HT-29 (cell line): ENCODE results near the gene COX11. TPM values are rescaled to one million over a fixed set of nuclear protein-coding genes. Genes with fewer than 3 reads are reported as not detected.
A peak's percentile ranks its signal among the peaks of the same experiment; 100 is the strongest.

ENCODE experiments used
- DNase-seq: peaks from one replicate; pipeline ENCODE4 v3.0.0-alpha.2; 2015; ENCODE audit warnings: low spot score
- total RNA-seq: library from RNA; depleted of rRNA; stranded (reverse); fragments of >200 nt; shearing (Covaris generic); gene quantifications from 2 replicates; pipeline ENCODE4 v1.2.3, GENCODE V29; 2014

Gene COX11
- total RNA-seq, 1 experiment from 2014 or later: 142 TPM

GRCh38 chr17:54967621-54968261 lies 713 bp downstream of the COX11 start:
- peak; percentile 79 for DNase-seq

DNA sequence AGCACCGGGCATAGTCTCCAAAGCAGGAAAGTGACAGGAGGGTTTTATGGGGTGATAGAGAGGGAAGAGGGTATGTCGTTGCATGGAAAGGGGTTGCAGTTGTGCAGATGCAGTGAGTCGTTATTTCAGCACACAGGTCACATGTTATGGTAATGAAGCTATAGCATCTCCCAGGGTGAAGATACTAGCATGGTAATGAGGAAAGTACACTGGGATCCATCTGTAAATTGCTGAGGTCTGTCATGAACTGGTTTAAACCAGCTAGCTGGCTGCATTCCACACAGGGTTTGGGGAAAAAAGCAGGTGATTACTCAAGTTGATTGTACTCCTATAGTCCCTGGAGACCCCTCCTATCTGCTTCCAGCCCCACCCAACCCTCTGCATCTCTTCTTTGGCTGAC lies 11.7 kb downstream of the COX11 start:
- DNase-seq: no peak

DNA sequence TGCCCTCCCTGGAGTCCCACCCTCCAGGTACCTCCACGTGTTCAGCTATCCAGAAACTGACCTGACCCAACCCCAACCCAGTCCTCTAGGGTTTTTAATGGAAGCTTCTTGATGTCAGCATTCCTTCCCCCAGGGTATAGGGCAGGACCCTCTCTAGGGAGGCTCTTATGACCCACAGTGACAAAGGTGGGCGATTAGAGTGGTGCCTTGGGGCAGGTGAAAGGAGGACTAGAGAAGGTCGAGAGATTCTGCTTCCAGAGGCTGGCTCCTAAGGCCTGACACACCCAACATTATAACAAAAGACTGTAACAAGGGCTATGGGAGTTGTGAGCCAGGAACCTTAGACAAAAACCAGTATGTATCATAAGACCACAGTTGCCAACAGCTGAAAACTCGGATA lies 17.2 kb downstream of the COX11 start:
- DNase-seq: no peak

GRCh38 chr17:54950116-54950515 lies 18.3 kb downstream of the COX11 start:
- DNase-seq: no peak

- no peak for DNase-seq
Observed at GRCh38 chr17:54948380-54948779, 20.1 kb downstream of the COX11 start.

DNA sequence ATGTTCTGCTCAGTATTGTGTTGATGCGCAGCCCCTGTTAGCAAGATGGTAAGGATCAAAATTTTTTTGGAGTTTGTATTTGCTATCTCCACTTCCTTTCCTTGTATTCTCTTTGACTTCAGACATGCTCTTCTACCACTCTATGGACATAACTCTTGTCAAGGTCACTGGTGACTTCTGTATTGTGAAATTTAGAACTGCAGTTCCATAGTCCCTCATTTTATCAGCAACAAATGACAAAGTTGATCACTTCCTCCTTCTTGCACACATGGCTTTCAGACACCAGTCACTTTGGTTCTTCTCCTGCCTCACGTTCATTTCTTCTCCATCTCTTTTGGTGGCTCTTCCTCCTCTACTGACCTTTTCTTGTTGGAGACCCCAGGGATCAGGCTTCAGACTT lies 21.1 kb downstream of the COX11 start:
- DNase-seq: no peak

DNA sequence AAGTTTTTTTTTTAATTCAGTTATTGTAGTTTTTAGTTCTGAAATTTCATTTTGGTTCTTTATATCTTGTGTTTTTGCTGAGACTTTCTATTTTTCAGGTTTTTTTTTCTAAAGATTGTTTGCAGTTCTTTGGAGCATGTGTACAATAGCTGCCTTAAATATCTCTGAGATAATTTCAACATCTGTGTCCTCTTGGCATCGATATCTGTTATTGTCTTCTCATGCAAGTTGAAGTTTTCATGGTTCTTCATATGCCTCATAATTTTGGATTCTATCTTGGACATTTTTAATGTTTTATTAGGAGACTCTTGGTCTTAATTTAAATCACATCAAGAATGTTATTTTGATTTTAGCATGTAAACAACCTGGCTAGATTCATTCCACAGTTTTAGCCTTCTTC lies 22.8 kb downstream of the COX11 start:
- no peak for DNase-seq

- DNase-seq: no peak
Observed at GRCh38 chr17:54945231-54945630, 23.2 kb downstream of the COX11 start.

GRCh38 chr17:54944796-54945195 lies 23.7 kb downstream of the COX11 start:
- no peak for DNase-seq

- DNase-seq: no peak
Observed at GRCh38 chr17:54941285-54941684, 27.2 kb downstream of the COX11 start.

DNA sequence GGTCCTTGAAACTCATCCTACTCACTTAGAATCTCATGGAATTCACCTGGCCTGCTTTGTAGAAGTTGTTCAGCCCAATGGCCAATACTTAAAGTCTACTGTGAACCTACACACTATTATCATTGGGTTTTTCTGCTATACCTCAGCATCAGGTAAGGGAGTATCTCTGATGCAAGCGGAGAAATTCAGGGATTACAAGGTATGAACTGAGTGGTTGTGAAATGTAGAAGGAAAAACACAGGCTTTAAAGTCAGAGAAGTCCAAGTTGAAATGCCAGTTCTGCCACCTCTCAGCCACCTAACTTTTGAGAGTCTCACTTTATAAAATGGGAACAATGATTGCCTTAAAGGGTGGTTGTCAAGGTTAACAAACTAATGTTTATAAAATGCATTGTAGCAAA lies 31.0 kb downstream of the COX11 start:
- no peak for DNase-seq

GRCh38 chr17:54937018-54937417 lies 31.4 kb downstream of the COX11 start:
- no peak for DNase-seq

GRCh38 chr17:54935471-54935870 lies 33.0 kb downstream of the COX11 start:
- no peak for DNase-seq

GRCh38 chr17:54933921-54934320 lies 34.5 kb downstream of the COX11 start:
- DNase-seq: no peak

DNA sequence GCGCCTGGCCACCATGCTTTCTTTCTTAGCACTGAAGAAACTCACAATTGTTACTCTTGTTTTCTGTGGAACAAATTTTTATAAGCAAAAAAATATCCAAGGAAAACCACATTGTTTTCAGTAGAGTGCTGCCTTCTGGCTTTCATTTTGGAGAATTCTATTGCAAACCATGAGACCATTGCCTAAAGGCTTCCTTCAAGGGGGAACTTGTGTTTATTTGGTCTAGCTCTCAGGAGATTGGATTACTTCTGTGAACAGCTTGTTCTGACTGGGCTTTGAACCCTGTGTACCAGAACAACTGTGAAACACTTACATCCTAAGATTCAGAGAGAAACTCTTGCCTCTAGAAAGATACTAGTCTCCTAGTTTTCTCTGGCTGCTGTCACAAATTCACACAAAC lies 35.7 kb downstream of the COX11 start:
- DNase-seq: no peak

- no peak for DNase-seq
Observed at GRCh38 chr17:54927525-54927924, 40.9 kb downstream of the COX11 start.

DNA sequence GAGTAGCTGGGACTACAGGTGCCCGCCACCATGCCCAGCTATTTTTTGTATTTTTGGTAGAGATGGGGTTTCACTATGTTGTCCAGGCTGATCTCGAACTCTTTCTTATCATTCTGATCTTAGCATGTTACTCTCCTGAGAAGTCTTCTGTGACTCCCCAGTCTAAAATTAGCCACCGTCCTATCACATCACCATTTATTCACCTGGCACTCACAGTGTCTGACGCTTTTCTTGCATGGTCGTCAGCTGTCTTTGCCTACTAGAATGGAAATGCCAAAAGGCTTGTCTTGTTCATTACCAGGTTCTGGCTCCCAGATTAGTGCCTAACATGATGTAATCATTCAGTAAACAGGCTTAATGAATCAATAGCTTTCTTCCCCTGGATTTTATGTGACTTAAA lies 44.0 kb downstream of the COX11 start:
- DNase-seq: no peak

GRCh38 chr17:54920819-54921218 lies 47.6 kb downstream of the COX11 start:
- DNase-seq: no peak

- no peak for DNase-seq
Observed at GRCh38 chr17:54919425-54919824, 49.0 kb downstream of the COX11 start.

DNA sequence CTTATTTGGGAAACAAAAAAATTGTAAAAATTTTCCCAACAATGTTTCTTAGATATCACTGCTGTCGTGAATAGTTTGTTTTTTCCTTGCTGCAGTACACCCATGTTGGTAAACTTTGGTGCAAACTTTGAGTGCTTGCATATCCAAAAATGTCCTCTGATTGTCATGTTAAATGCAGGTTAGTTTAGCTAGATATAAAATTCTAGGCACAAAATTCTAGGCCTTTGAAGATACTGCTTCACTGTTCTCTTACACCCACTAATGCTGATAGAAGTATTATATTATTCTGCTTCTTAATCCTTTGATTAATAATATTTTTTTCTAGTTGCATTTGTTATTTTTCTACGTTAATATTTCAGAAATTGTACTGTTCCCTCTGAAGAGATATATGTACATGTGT lies 51.7 kb downstream of the COX11 start:
- DNase-seq: no peak
